HG02943 (cell line): ENCODE measurements around the gene KIF21B.
"Not testable (repeated sequence)": the region's sequence is repeated elsewhere in the genome, so short reads cannot be mapped to it uniquely, and the experiment has no call there.

Source experiments
- ATAC-seq: cut with Tn5 transposase; IDR thresholded peaks from one replicate; pipeline ENCODE4 v1.9.1; 2021; ENCODE audit warnings: mild to moderate bottlenecking, low read depth, moderate library complexity; ENCODE audit not compliant: unreplicated experiment

Gene KIF21B

GRCh38 chr1:200973937-200974657 is 49.4 kb downstream of the KIF21B start:
- no peak for ATAC-seq

- no peak for ATAC-seq
These were observed 50.4 kb downstream of the KIF21B start for GRCh38 chr1:200972985-200973742.

GRCh38 chr1:200971955-200972711 is 51.4 kb downstream of the KIF21B start:
- no peak for ATAC-seq

- no peak for ATAC-seq
These were observed 52.0 kb downstream of the KIF21B start for GRCh38 chr1:200971428-200971903.

- no peak for ATAC-seq
These were observed 52.6 kb downstream of the KIF21B start for GRCh38 chr1:200970771-200971427.

GRCh38 chr1:200969726-200970561 is 53.6 kb downstream of the KIF21B start:
- no peak for ATAC-seq

- no peak for ATAC-seq
These were observed 54.8 kb downstream of the KIF21B start for GRCh38 chr1:200968469-200969410.

GRCh38 chr1:200967693-200968468 is 55.6 kb downstream of the KIF21B start:
- ATAC-seq, result no peak

- ATAC-seq, result no peak
These were observed 56.6 kb downstream of the KIF21B start for GRCh38 chr1:200966934-200967333.

- no peak for ATAC-seq
These were observed 58.3 kb downstream of the KIF21B start for GRCh38 chr1:200965111-200965805.

- not testable (repeated sequence) for ATAC-seq
These were observed 59.6 kb downstream of the KIF21B start for GRCh38 chr1:200963888-200964287.

- ATAC-seq, result no peak
These were observed 60.4 kb downstream of the KIF21B start for GRCh38 chr1:200963076-200963475.

GRCh38 chr1:200962631-200963030 is 60.9 kb downstream of the KIF21B start:
- ATAC-seq, result no peak

- ATAC-seq, result not testable (repeated sequence)
These were observed 61.4 kb downstream of the KIF21B start for GRCh38 chr1:200962151-200962550.

GRCh38 chr1:200960948-200961340 is 62.6 kb downstream of the KIF21B start:
- ATAC-seq, result no peak

- ATAC-seq, result no peak
These were observed 63.1 kb downstream of the KIF21B start for GRCh38 chr1:200960236-200960947.
